ENCODE results near the gene RCBTB1. TPM values are rescaled to one million over a fixed set of nuclear protein-coding genes. Genes with fewer than 3 reads are reported as not detected.

The RCBTB1 gene
- total RNA-seq, 1 donor: 26.4 TPM

DNA sequence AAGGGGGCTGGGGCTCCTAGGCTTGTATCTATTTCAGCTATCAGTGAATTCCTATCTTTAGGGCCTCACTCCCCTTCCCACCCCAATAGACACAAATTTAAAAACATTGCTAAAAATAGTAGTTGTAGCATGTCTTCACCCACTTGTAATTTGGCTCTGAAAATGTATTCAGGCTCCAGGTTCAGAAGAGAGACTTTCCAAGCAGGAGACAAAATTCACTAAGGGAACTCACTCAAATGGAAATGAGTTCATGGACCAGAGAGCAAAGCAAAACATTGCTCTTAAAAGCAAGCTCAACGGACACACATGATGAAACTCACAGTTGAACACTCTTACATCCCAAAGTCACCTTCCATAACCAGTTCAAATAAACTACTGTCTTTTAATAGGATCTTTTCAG, 52.8 kb downstream of the RCBTB1 start:
- no peak for DNase-seq (ENCODE audit: insufficient read length, low spot score, missing footprints)
- H3K36me3 ChIP-seq (ENCODE audit: insufficient read depth, low read length): peaks cover 4% of the 10 kb centered on the region
- TF ChIP-seq, protein P1, sequence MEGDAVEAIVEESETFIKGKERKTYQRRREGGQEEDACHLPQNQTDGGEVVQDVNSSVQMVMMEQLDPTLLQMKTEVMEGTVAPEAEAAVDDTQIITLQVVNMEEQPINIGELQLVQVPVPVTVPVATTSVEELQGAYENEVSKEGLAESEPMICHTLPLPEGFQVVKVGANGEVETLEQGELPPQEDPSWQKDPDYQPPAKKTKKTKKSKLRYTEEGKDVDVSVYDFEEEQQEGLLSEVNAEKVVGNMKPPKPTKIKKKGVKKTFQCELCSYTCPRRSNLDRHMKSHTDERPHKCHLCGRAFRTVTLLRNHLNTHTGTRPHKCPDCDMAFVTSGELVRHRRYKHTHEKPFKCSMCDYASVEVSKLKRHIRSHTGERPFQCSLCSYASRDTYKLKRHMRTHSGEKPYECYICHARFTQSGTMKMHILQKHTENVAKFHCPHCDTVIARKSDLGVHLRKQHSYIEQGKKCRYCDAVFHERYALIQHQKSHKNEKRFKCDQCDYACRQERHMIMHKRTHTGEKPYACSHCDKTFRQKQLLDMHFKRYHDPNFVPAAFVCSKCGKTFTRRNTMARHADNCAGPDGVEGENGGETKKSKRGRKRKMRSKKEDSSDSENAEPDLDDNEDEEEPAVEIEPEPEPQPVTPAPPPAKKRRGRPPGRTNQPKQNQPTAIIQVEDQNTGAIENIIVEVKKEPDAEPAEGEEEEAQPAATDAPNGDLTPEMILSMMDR (IDR thresholded peaks at IDR 0.05; ENCODE audit: extremely low read depth, low read depth, low read length): no peak
- no peaks in the 10 kb centered on the region for H4K20me1 ChIP-seq (ENCODE audit: insufficient read depth, low read length)
- H3K79me2 ChIP-seq (ENCODE audit: insufficient read depth, low read length): no peaks in the 10 kb centered on the region
- no peaks in the 10 kb centered on the region for H3K9me3 ChIP-seq (ENCODE audit: low read depth, low read length)
- H3K27me3 ChIP-seq (ENCODE audit: insufficient read depth, low read length): no peaks in the 10 kb centered on the region
- no peak overlapping the region for H3K4me2 ChIP-seq (ENCODE audit: insufficient read depth, low read length)
- H3K4me3 ChIP-seq (ENCODE audit: insufficient read depth, low read length): no peak overlapping the region
- no peak overlapping the region for H2AFZ ChIP-seq (ENCODE audit: low read length)
- no peak overlapping the region for H3K27ac ChIP-seq (ENCODE audit: low read depth, low read length)
- no peaks in the 10 kb centered on the region for H3K4me1 ChIP-seq (ENCODE audit: insufficient read depth, low read length)

DNA sequence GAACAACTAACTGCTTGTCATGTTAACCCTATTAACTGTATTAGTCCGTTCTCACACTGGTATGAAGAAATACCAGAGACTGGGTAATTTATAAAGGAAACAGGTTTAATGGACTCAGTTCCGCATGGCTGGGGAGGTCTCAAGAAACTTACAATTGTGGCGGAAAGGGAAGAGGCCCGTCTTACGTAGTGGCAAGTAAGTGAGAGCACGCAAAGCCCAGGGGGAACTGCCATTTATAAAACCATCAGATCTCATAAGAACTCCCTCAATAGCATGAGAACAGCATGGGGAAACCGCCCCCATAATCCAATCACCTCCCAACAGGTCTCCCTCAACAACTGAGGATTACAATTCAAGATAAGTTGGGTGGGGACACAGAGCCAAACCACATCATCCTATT, 54.9 kb downstream of the RCBTB1 start:
- Histone ChIP-seq H2AFZ (ENCODE audit: low read length) (no peak overlapping the region), H3K79me2 (ENCODE audit: insufficient read depth, low read length) (no peaks in the 10 kb centered on the region), H3K9me3 (ENCODE audit: low read depth, low read length) (no peaks in the 10 kb centered on the region), H3K4me3 (ENCODE audit: insufficient read depth, low read length) (no peak overlapping the region), H3K4me1 (ENCODE audit: insufficient read depth, low read length) (no peaks in the 10 kb centered on the region), H3K27me3 (ENCODE audit: insufficient read depth, low read length) (no peaks in the 10 kb centered on the region), H3K27ac (ENCODE audit: low read depth, low read length) (no peak overlapping the region), H4K20me1 (ENCODE audit: insufficient read depth, low read length) (no peaks in the 10 kb centered on the region), H3K4me2 (ENCODE audit: insufficient read depth, low read length) (no peak overlapping the region), H3K36me3 (ENCODE audit: insufficient read depth, low read length) (peaks cover 4% of the 10 kb centered on the region)
- TF ChIP-seq, protein P1 (IDR thresholded peaks at IDR 0.05; ENCODE audit: extremely low read depth, low read depth, low read length): no peak
- no peak for DNase-seq (ENCODE audit: insufficient read length, low spot score, missing footprints)

DNA sequence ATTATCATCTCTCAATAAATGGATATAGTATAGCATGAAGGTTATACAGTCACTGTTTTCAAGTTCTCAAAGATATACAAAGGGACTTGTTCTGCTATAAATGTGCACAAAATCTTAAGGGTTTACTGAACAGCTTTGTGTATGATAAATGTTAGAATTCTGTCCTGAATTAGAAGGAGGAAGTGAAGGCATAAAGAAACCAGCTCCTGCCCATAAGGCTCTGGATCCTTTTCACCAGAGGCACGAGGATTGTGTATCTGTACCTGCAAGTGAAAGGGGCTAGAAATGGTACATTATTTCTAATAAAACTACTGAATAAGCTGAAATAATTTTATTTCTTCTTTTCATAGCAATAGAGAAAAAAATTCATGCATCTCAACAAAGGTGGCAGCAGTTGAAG, 57.2 kb downstream of the RCBTB1 start:
- no peaks in the 10 kb centered on the region for H3K4me1 ChIP-seq (ENCODE audit: insufficient read depth, low read length)
- H3K36me3 ChIP-seq (ENCODE audit: insufficient read depth, low read length): peaks cover 8% of the 10 kb centered on the region
- H3K79me2 ChIP-seq (ENCODE audit: insufficient read depth, low read length): no peaks in the 10 kb centered on the region
- no peak overlapping the region for H2AFZ ChIP-seq (ENCODE audit: low read length)
- H3K4me2 ChIP-seq (ENCODE audit: insufficient read depth, low read length): no peak overlapping the region
- DNase-seq (ENCODE audit: insufficient read length, low spot score, missing footprints): no peak
- no peaks in the 10 kb centered on the region for H4K20me1 ChIP-seq (ENCODE audit: insufficient read depth, low read length)
- TF ChIP-seq, protein P1 (IDR thresholded peaks at IDR 0.05; ENCODE audit: extremely low read depth, low read depth, low read length): no peak
- H3K27ac ChIP-seq (ENCODE audit: low read depth, low read length): no peak overlapping the region
- no peaks in the 10 kb centered on the region for H3K27me3 ChIP-seq (ENCODE audit: insufficient read depth, low read length)
- no peaks in the 10 kb centered on the region for H3K9me3 ChIP-seq (ENCODE audit: low read depth, low read length)
- H3K4me3 ChIP-seq (ENCODE audit: insufficient read depth, low read length): no peak overlapping the region

DNA sequence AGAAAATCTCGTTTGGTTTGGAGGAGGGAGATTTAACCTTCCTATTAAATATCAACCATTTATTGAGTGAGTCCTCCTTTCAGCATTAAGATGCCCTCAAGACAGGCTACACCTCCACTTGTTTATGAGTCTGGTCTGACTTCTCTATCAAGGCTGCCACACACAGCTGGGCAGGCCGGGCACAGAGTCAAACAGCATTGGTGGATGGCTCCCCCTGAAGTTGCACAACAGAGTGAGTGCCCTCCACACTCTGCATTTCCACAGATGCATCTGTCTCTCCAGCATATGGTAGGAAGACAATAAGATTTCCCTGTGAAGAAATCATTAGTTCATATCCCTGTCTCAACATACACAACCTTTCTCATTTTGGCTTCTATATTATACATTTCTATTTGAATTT, 58.2 kb downstream of the RCBTB1 start:
- no peak for DNase-seq (ENCODE audit: insufficient read length, low spot score, missing footprints)
- Histone ChIP-seq H3K27me3 (ENCODE audit: insufficient read depth, low read length) (no peaks in the 10 kb centered on the region), H3K4me3 (ENCODE audit: insufficient read depth, low read length) (no peak overlapping the region), H3K79me2 (ENCODE audit: insufficient read depth, low read length) (no peaks in the 10 kb centered on the region), H3K36me3 (ENCODE audit: insufficient read depth, low read length) (peaks cover 8% of the 10 kb centered on the region), H4K20me1 (ENCODE audit: insufficient read depth, low read length) (no peaks in the 10 kb centered on the region), H3K4me2 (ENCODE audit: insufficient read depth, low read length) (no peak overlapping the region), H3K9me3 (ENCODE audit: low read depth, low read length) (no peaks in the 10 kb centered on the region), H3K27ac (ENCODE audit: low read depth, low read length) (no peak overlapping the region), H3K4me1 (ENCODE audit: insufficient read depth, low read length) (no peaks in the 10 kb centered on the region), H2AFZ (ENCODE audit: low read length) (no peak overlapping the region)
- TF ChIP-seq, protein P1 (IDR thresholded peaks at IDR 0.05; ENCODE audit: extremely low read depth, low read depth, low read length): no peak

Measured in osteoblast (primary cell).